AG04450 (cell line): ENCODE results near the gene SLC22A5. TPM values are rescaled to one million over a fixed set of nuclear protein-coding genes. Genes with fewer than 3 reads are reported as not detected.

ENCODE experiments used
- CTCF ChIA-PET: fragments of 300-600, 350-600 bp; formaldehyde crosslinking; extraction: SDS; loops from one replicate; lab custom pipeline; 2022; ENCODE audit warnings: antibody characterized with exemption, inconsistent platforms; lab: Charles Lee
- POLR2A ChIA-PET: fragments of 350-600 bp; formaldehyde crosslinking; extraction: SDS; loops from one replicate; lab custom pipeline; 2021; ENCODE audit warnings: antibody characterized with exemption, inconsistent platforms; lab: Yijun Ruan, JAX
- DNase-seq: peaks from one replicate; pipeline ENCODE4 v3.0.0-alpha.2; 2011; ENCODE audit warnings: low read depth, low spot score
- H3K27ac ChIP-seq: one replicate; pipeline ENCODE4 v1.5.1; 2012; ENCODE audit warnings: low read depth, low read length, control low read depth
- H3K27me3 ChIP-seq: one replicate; pipeline ENCODE4 v1.6.0; 2012; ENCODE audit warnings: low read length; ENCODE audit not compliant: control insufficient read depth, insufficient read depth
- H3K4me3 ChIP-seq: 2 replicates; pipeline ENCODE4 v1.5.1; 2011; ENCODE audit warnings: mild to moderate bottlenecking, low read depth, low read length, control low read depth
- H3K9me3 ChIP-seq: 2 replicates; pipeline ENCODE4 v1.5.1; 2012; ENCODE audit warnings: low read length; ENCODE audit not compliant: control insufficient read depth, insufficient read depth
- CTCF ChIP-seq: IDR thresholded peaks from 2 replicates; pipeline ENCODE4 v1.5.1; 2011; ENCODE audit warnings: low read depth, low read length, control low read depth, inconsistent platforms
- polyA plus RNA-seq: library from polyadenylated mRNA; depleted of rRNA; stranded (reverse); fragments of >200 nt; gene quantifications from 2 replicates; pipeline ENCODE4 v1.2.3, GENCODE V29; 2011

Gene SLC22A5
- polyA plus RNA-seq, 1 experiment, result 6.9 TPM

DNA sequence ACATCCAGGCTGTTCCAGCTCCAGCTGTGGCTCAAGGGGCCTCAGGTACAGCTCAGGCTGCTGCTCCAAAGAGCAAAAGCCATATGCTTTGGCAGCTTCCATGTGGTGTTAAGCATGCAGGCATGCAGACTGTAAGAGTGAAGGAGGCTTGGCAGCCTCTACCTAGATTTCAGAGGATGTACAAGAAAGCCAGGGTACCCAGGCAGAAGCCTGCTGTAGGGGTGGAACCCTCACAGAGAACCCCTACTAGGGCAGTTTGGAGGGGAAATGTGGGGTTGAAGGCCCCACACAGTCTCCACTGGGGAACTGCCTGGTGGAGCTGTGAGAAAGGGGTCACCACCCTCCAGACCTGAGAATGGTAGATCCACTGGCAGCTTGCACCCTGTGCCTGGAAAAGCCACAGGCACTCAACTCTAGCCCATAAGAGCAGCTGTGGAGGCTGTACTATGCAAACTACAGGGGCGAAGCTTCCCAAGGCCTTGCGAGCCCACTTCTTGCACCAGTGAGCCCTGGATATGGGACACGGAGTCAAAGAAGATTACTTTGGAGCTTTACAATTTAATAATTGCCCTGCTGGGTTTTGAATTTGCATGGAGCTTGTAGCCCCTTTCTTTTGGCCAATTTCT is 14.3 kb upstream of the SLC22A5 start:
- Histone ChIP-seq H3K27me3 (peaks cover 4% of the 10 kb centered on the region), H3K4me3 (no peak overlapping the region), H3K27ac (no peak overlapping the region), H3K9me3 (no peaks in the 10 kb centered on the region)
- CTCF ChIA-PET, result no interaction called here
- POLR2A ChIA-PET, result no interaction called here
- no peak for TF ChIP-seq CTCF
- no peak for DNase-seq

GRCh38 chr5:132358775-132359174 is 10.7 kb upstream of the SLC22A5 start:
- ChIA-PET POLR2A (no interaction called here), CTCF (interaction anchor here (1.8 kb wide), 1 partner anchor 11 kb away, joined by 5 read pairs; the partner anchor contains the start of gene SLC22A5)
- DNase-seq, result no peak
- no peak overlapping the region for H3K4me3 ChIP-seq
- no peak for TF ChIP-seq CTCF
- no peaks in the 10 kb centered on the region for H3K9me3 ChIP-seq
- no peak overlapping the region for H3K27ac ChIP-seq
- H3K27me3 ChIP-seq, result no peaks in the 10 kb centered on the region

GRCh38 chr5:132362086-132362485 is 7.4 kb upstream of the SLC22A5 start:
- H3K9me3 ChIP-seq, result no peaks in the 10 kb centered on the region
- H3K27ac ChIP-seq, result no peak overlapping the region
- no peak for DNase-seq
- no peaks in the 10 kb centered on the region for H3K27me3 ChIP-seq
- no peak for TF ChIP-seq CTCF
- H3K4me3 ChIP-seq, result no peak overlapping the region
- CTCF ChIA-PET, result no interaction called here
- POLR2A ChIA-PET, result no interaction called here

DNA sequence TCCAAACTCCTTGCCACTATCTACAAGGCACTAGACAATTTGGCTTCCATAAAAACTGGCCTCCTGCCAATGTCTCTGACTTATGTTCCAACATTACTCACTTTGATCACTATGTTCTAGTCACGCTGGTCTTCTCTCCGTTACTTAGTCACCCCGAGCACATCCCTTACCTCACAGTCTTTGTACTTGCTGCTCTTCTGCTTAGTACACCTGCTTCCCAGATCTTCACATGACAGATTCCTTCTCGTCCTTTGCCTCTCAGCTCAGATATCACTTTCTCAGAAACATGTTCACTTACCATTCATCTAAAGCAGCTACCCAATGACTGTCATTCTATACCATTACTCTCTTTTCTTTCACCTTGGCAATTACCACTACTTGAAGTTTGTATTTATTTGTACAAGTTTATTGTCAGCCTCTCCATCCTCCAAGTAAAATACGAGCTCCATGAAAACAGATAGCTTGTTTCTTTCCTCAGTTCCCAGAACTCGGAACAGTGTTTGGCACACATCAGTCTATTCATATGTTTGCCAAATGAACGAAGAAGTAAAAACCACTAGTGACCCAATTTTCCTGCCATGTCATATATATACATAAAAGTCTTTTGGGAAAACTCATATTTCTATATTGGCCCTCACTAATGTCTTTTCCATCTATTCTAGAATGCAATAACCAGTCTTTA is 5.9 kb upstream of the SLC22A5 start:
- no peak for TF ChIP-seq CTCF
- CTCF ChIA-PET, result interaction anchor here (1.0 kb wide), 1 partner anchor 126 kb away, joined by 4 read pairs; no protein-coding TSS in a partner anchor
- POLR2A ChIA-PET, result no interaction called here
- H3K27ac ChIP-seq, result no peak overlapping the region
- no peaks in the 10 kb centered on the region for H3K9me3 ChIP-seq
- H3K4me3 ChIP-seq, result no peak overlapping the region
- peak; percentile 39 for DNase-seq
- no peaks in the 10 kb centered on the region for H3K27me3 ChIP-seq

GRCh38 chr5:132364319-132364718 is 5.2 kb upstream of the SLC22A5 start:
- ChIA-PET POLR2A (no interaction called here), CTCF (interaction anchor here (1.0 to 1.3 kb wide), 2 partner anchors 126 to 127 kb away, joined by 3 to 4 read pairs; no protein-coding TSS in a partner anchor)
- no peak for DNase-seq
- Histone ChIP-seq H3K27me3 (no peaks in the 10 kb centered on the region), H3K4me3 (no peak overlapping the region), H3K27ac (no peak overlapping the region), H3K9me3 (no peaks in the 10 kb centered on the region)
- TF ChIP-seq CTCF, result no peak
